GM21825 (cell line): ENCODE results near the gene LONRF2.

ENCODE experiments used
- ATAC-seq: cut with Tn5 transposase; IDR thresholded peaks from one replicate; pipeline ENCODE4 v1.9.1; 2021; ENCODE audit warnings: mild to moderate bottlenecking, moderate library complexity; ENCODE audit not compliant: unreplicated experiment

Gene LONRF2

DNA sequence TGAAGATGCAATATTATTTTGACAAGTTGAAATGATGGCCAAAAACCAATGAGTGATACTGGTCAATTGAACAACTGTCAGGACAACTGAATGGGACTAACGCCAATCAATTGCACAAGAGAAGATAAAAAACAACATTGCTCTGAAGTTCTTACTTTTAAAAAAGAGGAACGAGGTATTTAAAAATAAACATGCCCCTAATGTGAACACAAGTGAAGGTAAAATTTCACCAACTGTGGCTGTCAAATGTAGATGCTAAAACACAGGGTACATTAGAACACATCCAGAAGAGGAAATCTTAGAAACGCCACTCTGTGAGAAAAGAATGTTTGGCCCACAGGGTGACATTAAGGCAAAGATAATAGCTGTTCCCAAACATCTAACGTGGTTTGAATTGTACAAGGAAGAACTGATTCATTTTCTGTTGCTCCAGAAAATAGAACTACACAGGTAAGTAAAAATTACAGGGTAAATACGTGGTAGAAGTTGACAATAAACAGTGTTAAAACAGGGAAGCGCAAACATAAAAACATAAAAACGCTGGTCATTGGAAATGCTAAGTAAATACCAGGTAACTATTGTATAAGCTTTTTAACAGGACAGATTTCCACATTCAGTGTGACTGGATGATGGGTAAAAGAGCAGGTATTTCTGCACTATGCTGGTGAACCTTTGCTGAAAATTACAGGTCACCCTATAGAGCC lies 20.3 kb downstream of the LONRF2 start:
- no peak for ATAC-seq

DNA sequence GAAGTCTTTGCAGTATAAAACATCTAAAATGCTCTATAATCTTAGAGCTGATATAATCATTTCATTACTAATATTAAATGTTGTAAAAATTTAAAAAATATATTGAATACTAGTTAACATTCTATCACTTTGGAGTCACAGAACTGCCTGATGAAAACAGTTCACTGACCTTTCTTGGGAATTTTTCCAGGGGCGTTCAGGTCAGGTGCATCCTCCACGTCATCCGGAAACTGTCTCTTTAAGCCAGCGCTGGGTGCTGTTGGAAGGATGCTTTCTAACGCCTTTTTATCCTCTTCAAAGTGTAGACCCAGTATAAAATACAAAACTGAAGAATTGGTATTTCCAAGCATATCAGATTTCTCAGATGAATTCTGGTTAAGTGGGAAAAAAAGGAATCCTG lies 22.8 kb downstream of the LONRF2 start:
- no peak for ATAC-seq

DNA sequence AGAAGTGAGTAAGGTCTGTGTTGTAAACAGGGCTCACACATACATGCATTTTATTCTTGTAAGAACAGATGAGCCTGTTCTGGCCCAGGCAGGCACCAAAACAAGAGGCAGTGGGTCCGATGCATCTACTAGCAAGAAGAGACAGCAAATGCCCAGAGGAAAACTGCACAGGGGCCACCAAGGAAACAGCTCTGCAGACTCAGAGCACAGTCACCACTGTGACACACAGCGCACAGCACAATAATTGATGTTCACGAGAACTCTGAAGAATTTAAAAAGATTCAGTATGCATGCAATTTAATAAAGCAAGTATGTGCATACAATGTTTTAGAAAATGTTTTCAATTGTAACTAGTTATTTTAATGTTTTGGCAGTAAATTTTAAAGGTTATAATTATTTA lies 24.8 kb downstream of the LONRF2 start:
- no peak for ATAC-seq

DNA sequence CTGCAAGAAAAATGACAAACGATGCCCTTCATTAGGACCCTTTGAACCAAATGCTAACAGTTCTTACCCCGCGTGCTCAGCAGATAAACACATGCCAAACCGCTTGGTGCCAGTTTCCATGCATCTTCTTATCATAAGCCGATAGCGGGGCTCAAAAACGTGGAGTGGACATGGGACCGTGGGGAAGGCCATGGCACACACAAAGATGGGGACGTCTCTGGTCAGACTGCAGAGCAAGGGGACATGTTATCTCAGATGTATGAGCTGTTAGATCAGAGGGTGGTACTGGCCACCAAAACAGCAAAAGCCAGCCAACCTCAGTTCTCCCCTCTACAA lies 28.2 kb downstream of the LONRF2 start:
- no peak for ATAC-seq

DNA sequence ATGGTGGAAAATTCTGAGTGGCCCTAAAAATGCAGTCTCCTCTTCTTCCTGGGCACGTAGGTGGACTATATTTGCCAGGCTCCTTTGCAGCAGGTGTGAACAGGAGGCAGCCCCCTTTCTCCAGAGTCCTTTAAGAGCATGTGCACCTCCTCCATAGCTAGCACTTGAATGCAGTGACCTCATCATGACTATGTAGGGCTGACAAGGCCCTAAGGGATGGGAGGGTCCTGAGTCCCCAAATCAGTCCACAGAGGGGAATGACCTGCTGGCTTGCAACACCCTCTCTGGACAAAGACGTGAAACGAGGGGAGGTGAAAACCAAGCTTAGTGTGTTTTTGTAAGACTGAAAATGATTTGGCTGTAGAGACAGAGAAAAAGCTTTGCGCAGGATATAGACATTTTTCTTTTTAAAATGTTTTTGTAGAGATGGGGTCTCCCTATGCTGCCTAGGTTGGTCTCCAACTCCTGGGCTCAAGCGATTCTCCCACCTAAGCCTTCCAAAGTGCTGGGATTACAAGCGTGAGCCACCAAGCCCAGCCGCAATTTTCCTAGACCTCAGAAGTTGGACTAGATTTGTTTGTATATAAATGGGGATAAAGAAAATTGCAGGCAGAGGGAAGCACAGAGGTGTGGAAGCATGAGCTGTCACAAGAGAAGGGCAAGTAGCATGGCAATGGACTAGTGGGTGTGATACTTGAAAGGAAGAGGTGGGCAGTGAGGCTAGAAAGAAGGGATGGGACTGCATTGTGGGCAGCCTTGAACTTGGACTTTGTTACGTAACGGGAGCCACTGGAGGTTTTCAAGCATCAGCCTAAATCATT lies 28.8 kb downstream of the LONRF2 start:
- ATAC-seq, result no peak

DNA sequence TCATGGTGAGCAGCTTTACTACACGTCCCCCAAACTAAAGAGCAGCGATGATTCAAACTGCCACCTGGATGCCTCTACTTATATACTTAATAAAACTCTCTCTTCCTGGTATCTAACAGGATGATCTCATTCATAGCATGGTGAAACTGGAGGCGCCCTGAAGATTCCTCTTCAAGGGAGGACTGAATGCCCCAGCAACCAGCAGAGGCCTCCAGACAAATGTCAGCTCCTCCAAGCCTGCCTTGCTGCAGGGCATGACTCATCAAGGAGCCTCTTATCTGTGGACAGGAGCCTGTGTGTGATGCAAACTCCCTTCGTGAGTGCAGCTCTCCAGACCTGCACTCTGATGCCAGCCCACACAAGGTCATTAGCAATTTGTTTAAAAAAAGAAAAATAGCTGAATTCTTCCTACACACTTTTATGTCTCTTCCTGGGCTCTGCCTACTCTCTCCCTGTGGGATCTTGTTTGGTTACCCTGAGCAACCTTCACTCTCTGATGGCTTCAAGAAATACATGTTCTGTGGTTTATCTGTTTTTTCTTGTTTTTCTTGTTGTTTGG lies 30.2 kb downstream of the LONRF2 start:
- ATAC-seq, result no peak

DNA sequence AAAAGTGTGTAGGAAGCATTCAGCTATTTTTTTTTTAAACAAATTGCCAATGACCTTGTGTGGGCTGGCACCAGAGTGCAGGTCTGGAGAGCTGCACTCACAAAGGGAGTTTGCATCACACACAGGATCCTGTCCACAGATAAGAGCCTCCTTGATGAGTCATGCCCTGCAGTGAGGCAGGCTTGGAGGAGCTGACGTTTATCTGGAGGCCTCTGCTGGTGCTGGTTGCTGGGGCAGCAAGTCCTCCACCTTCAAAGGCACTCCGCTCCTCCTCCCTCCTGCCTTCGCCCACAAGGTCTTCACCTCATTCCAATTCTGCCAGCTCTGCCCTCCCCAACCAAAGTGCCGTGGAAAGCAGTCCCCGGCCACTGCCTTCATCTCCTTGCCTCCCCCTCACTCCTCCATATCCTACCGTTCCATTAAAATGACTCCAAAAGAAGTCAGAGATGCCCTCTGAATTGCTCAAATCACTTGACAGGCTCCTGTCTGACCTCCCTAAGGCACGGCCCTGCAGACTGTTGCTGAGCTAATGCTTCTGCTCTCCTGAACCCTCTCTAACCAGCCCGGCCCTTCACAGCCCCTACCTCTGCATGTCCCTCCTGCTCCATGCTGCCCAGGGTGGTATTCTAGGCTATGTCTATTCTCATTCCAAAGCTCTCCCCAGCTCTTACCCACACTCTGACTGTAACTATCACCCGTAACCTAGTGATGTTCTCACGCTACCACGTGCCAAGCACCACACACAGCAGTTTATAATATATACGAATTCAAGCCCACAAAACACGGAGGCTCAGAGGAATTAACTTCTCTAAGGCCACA lies 30.9 kb downstream of the LONRF2 start:
- ATAC-seq, result no peak

DNA sequence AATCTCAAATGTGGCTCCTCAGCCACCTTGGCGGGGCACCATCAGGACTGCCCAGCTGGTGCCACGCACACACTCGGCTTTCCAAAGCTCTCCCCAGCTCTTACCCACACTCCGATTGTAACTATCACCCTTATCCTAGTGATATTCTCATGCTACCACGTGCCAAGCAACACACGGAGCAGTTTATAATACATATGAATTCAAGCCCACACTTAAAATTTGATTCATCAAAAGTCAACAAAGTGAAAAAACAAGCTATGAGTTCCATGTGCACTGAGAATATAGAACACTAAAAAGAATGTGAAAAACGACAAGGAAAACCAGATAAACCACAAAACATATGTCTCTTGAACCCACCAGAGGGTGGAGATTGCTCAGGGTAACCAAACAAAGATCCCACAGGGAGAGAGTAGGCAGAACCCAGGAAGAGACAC lies 31.6 kb downstream of the LONRF2 start:
- no peak for ATAC-seq

DNA sequence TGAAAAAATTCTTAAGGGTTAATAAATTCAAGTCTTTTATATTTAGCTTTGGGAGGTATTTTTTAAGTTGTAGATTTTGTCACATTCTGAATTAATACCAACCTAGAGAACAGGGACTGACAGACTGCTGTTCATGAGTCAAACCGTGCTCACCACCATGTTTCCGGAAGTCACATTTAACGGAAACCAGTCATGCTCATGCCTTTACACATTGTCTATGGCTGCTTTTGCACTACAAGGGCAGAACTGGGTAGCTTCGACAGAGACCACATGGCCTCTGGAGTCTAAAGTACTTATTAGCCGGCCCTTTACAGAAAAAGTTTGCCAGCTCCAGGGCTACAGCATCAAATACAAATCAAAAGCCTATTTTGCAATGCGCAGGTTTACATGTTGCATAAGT lies 33.3 kb downstream of the LONRF2 start:
- ATAC-seq, result no peak

DNA sequence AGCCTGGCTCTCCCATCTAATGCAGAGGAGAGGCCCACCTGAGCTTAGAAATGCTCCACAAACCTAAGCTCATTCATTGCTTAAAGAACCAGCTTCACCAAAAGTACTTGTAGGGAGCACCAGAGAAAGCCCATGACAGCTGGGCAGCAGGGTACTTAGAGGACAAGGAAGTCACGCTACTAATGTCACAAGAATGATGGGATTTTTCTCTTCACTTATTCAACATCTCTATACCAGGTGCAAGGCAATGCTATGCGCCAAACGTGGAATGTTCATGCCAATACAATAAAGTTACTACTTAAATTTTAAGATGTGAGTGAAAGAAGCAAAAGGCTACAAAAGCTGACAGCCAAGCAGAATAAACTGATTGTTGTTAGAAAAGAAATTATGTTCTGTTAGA lies 36.0 kb downstream of the LONRF2 start:
- no peak for ATAC-seq

DNA sequence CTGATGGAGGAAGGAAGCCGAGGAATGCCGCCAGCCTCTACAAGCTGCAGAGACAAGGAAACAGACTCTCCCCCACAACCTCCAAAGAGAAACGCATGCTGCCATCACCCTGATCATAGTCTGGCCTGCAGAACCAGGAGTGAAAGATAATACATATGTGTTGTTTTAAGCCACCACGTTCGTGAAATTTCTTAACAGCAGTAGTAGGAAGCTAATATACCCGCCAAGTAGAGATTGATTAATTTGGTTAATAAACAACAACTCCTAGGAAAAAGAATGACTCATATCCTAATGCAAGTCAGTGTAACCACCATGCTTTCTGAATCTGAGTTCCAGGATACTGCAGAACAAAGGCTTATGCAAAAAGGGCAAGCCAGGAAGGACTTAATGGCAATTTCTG lies 36.6 kb downstream of the LONRF2 start:
- ATAC-seq, result no peak

DNA sequence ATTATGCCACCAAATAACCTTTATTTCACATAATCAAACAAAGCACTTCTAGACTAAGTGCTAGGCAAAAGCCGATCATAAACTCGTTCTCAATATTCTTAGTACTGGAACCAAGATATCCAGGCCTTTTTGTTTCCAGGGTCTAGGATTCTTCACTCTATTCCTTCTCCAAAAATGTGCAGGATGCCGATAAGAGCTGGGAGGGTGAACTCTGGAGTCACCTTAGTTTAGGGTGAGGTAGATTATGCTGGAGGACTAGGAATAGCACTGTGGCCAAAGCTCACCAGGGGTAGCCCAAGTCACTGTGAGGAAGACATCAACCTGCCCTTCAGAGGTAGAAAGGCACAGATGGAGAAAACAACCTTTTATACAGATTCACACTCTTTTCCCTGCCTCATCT lies 37.3 kb downstream of the LONRF2 start:
- no peak for ATAC-seq

DNA sequence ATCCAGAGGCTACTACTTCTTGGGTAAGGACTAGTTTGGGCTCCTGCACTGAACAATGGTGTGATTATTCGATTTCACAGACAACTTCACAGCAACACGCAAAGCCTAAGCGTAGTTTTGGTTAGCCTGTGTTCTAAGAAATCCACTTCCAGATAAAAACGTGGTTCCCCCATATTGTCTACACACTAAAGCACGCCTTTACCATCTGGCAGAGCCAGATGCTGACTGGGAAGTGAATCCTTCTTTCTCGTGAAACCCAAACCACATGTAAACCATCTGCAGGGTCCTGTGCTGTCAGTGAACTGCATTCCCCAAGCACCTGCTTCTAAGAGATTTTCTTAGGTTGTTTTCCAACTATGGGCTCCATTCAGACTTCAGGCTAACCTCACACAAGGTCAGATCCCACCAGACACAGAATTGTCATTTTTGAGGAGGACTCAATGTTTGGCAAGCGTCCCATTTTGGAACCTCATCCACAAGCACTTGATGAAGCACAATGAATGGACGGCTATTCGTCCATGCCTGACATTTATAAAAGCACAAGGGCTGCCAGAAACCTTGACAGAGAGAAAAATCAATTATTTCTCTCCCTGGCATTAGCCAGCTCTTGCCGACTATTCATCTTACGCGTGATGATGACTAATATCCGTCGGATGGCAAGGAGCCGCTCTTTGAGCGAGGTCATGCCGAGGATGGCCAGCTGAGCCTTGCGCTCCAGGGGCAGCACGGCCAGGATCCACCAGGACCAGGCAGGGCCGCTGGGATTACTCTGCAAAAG lies 38.4 kb downstream of the LONRF2 start:
- ATAC-seq, result no peak

DNA sequence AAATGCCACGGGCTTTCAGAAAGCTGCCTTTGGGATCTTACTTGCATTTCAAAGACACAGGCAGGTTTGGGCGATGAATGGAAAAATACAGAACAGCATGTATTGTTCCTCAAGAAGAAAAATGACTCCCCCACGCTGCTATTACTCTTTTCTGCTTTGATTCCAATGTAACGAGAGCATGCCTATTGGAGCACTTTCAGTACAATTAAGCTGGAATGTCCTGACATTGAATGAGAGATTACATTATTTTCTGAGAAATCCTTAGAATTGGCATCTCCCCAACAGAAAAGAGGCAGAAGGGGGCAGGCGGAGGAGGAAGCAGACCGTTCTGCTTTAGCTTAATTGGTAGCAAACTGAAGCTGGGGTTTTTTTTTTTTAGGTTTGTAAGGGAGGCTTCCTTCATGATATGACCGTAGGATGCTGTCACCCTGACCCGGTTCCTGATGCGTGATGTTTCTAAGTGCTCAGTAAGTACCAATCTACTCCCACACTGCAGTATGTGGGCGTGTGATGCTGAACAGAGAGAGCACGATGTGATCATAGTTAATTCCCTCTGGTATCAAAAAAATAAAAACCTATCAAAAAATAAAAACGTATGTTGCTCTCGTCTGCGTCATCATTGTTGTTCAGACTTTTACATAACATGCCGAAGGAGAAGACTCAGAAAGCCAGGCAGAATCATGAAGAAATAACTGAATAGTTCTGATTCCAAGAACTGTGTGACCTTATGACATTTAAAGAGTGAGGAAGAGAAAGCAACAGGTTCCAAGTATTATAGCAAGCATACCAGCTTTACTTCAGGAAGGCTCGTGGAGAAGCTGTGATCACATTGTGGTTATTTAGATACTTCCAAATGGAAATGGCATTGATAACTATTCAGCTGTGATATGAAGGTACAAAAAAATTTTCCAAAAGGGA lies 40.5 kb downstream of the LONRF2 start:
- ATAC-seq, result no peak

DNA sequence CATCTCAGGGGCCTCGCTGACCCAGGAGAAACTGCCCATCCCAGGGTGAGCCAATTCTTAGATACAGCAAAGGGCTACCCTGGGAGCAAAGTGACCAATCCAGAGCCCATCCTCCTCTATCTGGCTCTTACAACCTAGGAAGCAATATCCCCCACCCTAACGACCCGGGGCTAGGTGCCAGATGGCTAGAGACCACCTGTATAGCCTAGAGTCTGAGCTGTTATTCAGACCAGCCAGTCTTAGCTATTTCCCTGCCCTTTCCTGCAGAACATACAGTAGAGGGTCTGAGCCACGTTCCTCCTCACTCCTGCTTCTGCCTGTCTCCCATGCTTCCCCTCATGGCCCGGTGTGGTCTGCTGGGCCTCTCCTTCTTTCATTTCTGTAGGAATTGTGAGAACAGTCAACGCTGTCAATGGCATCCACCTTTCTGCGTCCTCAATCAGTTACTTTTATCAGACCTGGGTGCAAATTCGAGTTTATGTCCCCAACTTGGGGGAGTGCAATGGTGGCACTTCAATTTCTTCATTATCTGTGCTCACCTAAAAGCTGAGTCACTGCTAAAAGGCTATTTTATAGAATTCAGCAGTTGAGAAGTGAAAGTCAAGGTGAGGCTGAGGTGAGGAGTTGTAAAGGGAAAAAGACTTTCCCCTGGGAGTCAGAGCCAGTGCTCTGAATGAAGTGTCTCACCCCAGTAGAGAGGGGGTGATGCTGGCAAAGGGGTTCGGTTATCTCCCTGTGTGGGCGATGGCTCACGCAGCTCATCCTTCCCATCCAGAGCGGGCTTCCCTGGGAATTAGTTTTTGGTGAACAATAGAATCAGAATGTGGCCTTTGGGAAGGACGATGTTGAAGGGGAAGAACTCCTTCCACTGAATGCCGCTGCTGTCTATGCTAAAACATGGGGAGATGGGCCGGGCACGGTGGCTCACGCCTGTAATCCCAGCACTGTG lies 42.4 kb downstream of the LONRF2 start:
- ATAC-seq, result no peak

DNA sequence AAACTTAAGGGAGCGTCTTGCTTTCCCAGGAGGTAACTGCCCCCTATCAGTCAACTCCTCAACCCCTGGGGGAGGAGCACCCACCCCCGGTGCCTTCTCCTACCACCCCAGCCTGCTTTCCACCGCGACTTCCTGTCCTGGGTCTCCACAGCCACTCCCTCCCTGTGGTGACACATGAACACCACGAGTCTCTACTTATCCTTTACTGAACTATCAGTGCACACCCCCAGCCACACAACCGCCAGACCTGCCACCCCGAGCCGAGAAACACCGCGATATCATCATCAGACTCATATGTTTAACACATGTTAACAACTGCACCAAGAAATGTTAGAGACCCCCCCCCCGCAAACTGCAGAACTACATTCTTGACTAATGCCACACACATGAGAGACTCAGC lies 43.3 kb downstream of the LONRF2 start:
- no peak for ATAC-seq

DNA sequence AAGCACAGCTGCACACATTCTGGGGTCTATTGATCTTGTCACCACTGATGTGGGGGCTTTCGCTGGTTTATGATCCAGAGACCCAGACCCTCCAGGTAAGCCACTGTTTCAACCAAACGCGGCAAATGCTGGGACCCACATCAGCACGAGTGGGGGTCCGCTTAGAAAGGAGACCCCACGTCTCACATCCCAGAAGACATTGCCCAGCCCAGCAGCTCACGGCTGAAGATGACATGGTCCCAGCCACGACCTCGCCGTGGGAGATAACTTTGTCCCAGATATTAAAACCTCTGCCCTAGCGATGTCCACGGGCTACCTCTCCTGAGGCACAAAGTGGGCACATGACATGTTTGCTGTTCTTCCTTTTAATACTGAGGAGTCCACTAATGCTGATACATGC lies 43.8 kb downstream of the LONRF2 start:
- no peak for ATAC-seq

DNA sequence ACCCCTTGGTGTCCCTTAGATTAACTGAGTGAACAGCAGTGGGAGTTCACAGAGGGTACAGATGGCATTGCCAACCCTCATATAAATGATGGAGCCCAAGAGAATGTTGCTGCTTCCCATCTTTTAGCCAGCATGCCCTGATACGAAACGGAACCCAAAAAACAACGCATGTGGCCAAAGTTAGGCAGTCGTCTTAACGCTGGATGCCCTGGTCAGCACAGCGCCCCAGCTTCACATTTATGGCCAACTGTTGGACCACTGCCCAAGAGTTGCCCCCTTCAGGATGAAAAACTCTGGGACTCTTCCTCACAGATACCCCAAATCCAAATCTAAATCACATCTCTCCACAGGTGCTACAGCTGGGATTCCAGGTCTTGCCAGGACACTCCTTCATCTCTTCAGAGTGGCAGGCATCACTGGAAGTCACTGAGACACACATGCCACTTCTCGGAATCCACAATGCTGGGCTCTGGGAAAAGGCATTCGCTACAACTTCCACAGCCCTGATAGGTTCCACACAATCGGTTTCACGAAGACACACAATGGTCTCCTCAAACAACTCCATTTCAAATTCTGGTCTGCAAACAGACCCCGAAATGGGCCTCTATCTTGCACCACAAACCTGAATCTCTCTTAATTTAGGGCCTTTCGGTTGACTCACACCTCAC lies 44.6 kb downstream of the LONRF2 start:
- ATAC-seq, result no peak
